Neural cell (in vitro differentiated cells): ENCODE measurements around the gene SERPINE2. TPM values are rescaled to one million over a fixed set of nuclear protein-coding genes. Genes with fewer than 3 reads are reported as not detected.

Experiments
- H2AFZ ChIP-seq: fragments of 200-600, 300-800 bp; sonication (generic), shearing (Covaris generic); 2 replicates; pipeline ENCODE4 v1.6.0; 2014; ENCODE audit warnings: low read depth, mild to moderate bottlenecking, antibody characterized with exemption, low read length, moderate library complexity
- H3F3A ChIP-seq: fragments of 200-600 bp; shearing (Covaris generic); 2 replicates; pipeline ENCODE4 v1.6.1; 2016; ENCODE audit warnings: mild to moderate bottlenecking, moderate library complexity, mixed read lengths, antibody characterized with exemption, low read length; ENCODE audit not compliant: insufficient read depth, poor library complexity, severe bottlenecking
- H3K27ac ChIP-seq: fragments of 200-600, 300-800 bp; sonication (generic), shearing (Covaris generic); 2 replicates; pipeline ENCODE4 v1.5.1; 2014; ENCODE audit warnings: mild to moderate bottlenecking, low read length, moderate library complexity
- H3K27me3 ChIP-seq: fragments of 300-800, 200-600 bp; sonication (generic), shearing (Covaris generic); 2 replicates; pipeline ENCODE4 v1.6.0; 2014; ENCODE audit warnings: mild to moderate bottlenecking, low read depth, low read length, moderate library complexity; ENCODE audit not compliant: insufficient read depth
- H3K36me3 ChIP-seq: fragments of 300-800, 200-600 bp; sonication (generic), shearing (Covaris generic); 2 replicates; pipeline ENCODE4 v1.5.1; 2014; ENCODE audit warnings: mild to moderate bottlenecking, antibody characterized with exemption, low read length, moderate library complexity; ENCODE audit not compliant: insufficient read depth
- H3K4me2 ChIP-seq: fragments of 300-800, 200-600 bp; sonication (generic), shearing (Covaris generic); 2 replicates; pipeline ENCODE4 v1.6.0; 2014; ENCODE audit warnings: mild to moderate bottlenecking, low read length
- H3K4me3 ChIP-seq: fragments of 300-800, 200-600 bp; sonication (generic), shearing (Covaris generic); 2 replicates; pipeline ENCODE4 v1.5.1; 2014; ENCODE audit warnings: mild to moderate bottlenecking, low read length, moderate library complexity
- H3K79me2 ChIP-seq: fragments of 200-600 bp; shearing (Covaris generic); replicated peaks from 2 replicates; pipeline ENCODE4 v1.6.0; 2014; ENCODE audit warnings: mild to moderate bottlenecking, low read length, moderate library complexity; ENCODE audit not compliant: insufficient read depth
- H3K9ac ChIP-seq: fragments of 300-800, 200-600 bp; sonication (generic), shearing (Covaris generic); 2 replicates; pipeline ENCODE4 v1.6.1; 2016; ENCODE audit warnings: mild to moderate bottlenecking, low read length, mixed read lengths
- H3K9me2 ChIP-seq: fragments of 200-600 bp; shearing (Covaris generic); 2 replicates; pipeline ENCODE4 v1.6.1; 2016; ENCODE audit warnings: mild to moderate bottlenecking, low read length, mixed read lengths; ENCODE audit not compliant: insufficient read depth
- H3K9me3 ChIP-seq: fragments of 200-600, 300-800 bp; sonication (generic), shearing (Covaris generic); 2 replicates; pipeline ENCODE4 v1.6.1; 2016; ENCODE audit warnings: mild to moderate bottlenecking, mixed run types, low read length, moderate library complexity, mixed read lengths
- H4K20me1 ChIP-seq: fragments of 200-600 bp; shearing (Covaris generic); 2 replicates; pipeline ENCODE4 v1.6.1; 2016; ENCODE audit warnings: mild to moderate bottlenecking, mixed run types; ENCODE audit not compliant: insufficient read depth
- CTCF ChIP-seq: fragments of 450-650 bp; IDR thresholded peaks from 2 replicates; pipeline ENCODE4 v1.5.1; 2014; ENCODE audit warnings: antibody characterized with exemption, mild to moderate bottlenecking, moderate library complexity; ENCODE audit not compliant: poor library complexity, severe bottlenecking
- EP300 ChIP-seq: fragments of 450-650 bp; conservative IDR thresholded peaks from 2 replicates; pipeline ENCODE4 v1.6.1; 2014; ENCODE audit warnings: antibody characterized with exemption, mild to moderate bottlenecking, moderate library complexity; ENCODE audit not compliant: poor library complexity, severe bottlenecking
- EZH2 ChIP-seq: fragments of 200-600, 300-800 bp; shearing (Covaris generic), sonication (generic); IDR thresholded peaks from 2 replicates; pipeline ENCODE4 v1.6.1; 2014; ENCODE audit warnings: antibody characterized with exemption, low read length, borderline replicate concordance, mild to moderate bottlenecking; ENCODE audit not compliant: insufficient read depth, poor library complexity, severe bottlenecking
- MXI1 ChIP-seq: fragments of 450-650 bp; conservative IDR thresholded peaks from 2 replicates; pipeline ENCODE4 v1.6.1; 2014; ENCODE audit warnings: antibody characterized with exemption, mild to moderate bottlenecking; ENCODE audit not compliant: poor library complexity, severe bottlenecking
- POLR2AphosphoS5 ChIP-seq: IDR thresholded peaks from 2 replicates; pipeline ENCODE4 v1.6.1; 2012
- RAD21 ChIP-seq: fragments of 450-650 bp; conservative IDR thresholded peaks from 2 replicates; pipeline ENCODE4 v1.6.1; 2014; ENCODE audit warnings: antibody characterized with exemption, mild to moderate bottlenecking, moderate library complexity
- REST ChIP-seq: IDR thresholded peaks from 2 replicates; pipeline ENCODE4 v1.6.1; 2012; ENCODE audit warnings: borderline replicate concordance
- SMC3 ChIP-seq: fragments of 450-650 bp; conservative IDR thresholded peaks from 2 replicates; pipeline ENCODE4 v1.6.1; 2014; ENCODE audit warnings: antibody characterized with exemption, mild to moderate bottlenecking, moderate library complexity; ENCODE audit not compliant: poor library complexity
- TAF1 ChIP-seq: IDR thresholded peaks from 2 replicates; pipeline ENCODE4 v1.6.1; 2012; ENCODE audit warnings: low read depth
- polyA plus RNA-seq: library from polyadenylated mRNA; depleted of rRNA; stranded (reverse); fragments of >200 nt; gene quantifications from 2 replicates; pipeline ENCODE4 v1.2.3, GENCODE V29; 2014

Gene SERPINE2
- polyA plus RNA-seq, 1 donor from 2014 or later: 38.5 TPM

GRCh38 chr2:224085811-224086210 is 46.7 kb upstream of the SERPINE2 start:
- H3K4me2 ChIP-seq: no peak overlapping the region
- H3K9me3 ChIP-seq: no peaks in the 10 kb centered on the region

GRCh38 chr2:224085246-224085645 is 46.2 kb upstream of the SERPINE2 start:
- H3K9me3 ChIP-seq: no peaks in the 10 kb centered on the region
- no peak overlapping the region for H3K27ac ChIP-seq
- no peaks in the 10 kb centered on the region for H3K27me3 ChIP-seq
- TF ChIP-seq RAD21 (no peak), SMC3 (no peak), TAF1 (no peak), REST (no peak), EZH2 (no peak), EP300 (no peak), CTCF (no peak), MXI1 (no peak), POLR2AphosphoS5 (no peak)
- H3F3A ChIP-seq: no peaks in the 10 kb centered on the region
- H3K36me3 ChIP-seq: no peaks in the 10 kb centered on the region
- no peak overlapping the region for H3K9ac ChIP-seq
- H3K9me2 ChIP-seq: no peaks in the 10 kb centered on the region
- no peaks in the 10 kb centered on the region for H3K79me2 ChIP-seq
- no peak overlapping the region for H3K4me3 ChIP-seq
- H4K20me1 ChIP-seq: no peaks in the 10 kb centered on the region
- no peak overlapping the region for H3K4me2 ChIP-seq
- H2AFZ ChIP-seq: no peak overlapping the region

More at GRCh38 chr2:224085811-224086210, 46.7 kb upstream of the SERPINE2 start:
- TF ChIP-seq RAD21: no peak
- TF ChIP-seq MXI1: no peak
- TF ChIP-seq EP300: no peak
- TF ChIP-seq CTCF: no peak
- no peaks in the 10 kb centered on the region for H3K79me2 ChIP-seq
- H3K27ac ChIP-seq: no peak overlapping the region
- H2AFZ ChIP-seq: no peak overlapping the region
- no peaks in the 10 kb centered on the region for H3K27me3 ChIP-seq
- H3F3A ChIP-seq: no peaks in the 10 kb centered on the region
- H3K9ac ChIP-seq: no peak overlapping the region
- no peaks in the 10 kb centered on the region for H3K36me3 ChIP-seq
- H4K20me1 ChIP-seq: no peaks in the 10 kb centered on the region
- no peak overlapping the region for H3K4me3 ChIP-seq
- no peaks in the 10 kb centered on the region for H3K9me2 ChIP-seq
